Measurements from ENCODE around the gene CNTN5.

The CNTN5 gene

DNA sequence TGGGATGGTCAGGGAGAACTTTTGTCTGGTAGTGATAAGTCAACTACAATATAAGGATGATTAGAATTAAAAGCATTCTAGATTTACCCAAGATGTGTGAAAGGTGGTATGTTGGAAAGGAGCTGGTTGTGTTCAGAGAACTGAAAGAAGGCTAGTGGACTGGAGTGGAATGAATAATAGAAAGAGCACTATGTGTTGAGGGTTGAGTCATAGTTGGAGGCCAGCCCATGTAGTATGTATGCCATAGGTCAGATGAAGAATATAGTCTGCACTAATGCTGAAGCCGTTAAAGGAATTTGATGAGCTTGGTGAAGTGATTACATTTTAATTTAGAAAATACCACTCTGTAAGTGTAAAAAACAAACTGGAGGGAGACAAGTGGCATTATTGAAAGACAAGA lies 514.1 kb downstream of the CNTN5 start:
- no peak for DNase-seq

DNA sequence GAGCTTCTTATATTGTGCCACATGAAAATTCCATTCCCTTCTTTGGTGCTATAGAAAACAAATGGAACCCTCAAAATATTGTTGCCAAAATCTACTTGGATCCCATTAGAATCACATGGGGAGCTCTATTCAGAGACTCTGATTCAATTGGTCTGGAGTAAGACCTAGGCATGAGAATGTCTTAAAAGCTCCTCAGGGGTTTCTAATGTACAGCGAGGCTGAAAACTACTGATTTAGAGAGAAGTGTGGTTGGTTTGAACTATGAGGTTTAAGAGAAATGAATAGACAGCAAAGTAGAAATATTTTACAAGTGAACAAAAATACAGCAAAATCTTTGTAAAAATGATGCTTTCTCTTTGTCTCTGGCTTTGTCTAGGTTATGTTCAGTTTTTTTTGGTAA lies 514.7 kb downstream of the CNTN5 start:
- DNase-seq: no peak

DNA sequence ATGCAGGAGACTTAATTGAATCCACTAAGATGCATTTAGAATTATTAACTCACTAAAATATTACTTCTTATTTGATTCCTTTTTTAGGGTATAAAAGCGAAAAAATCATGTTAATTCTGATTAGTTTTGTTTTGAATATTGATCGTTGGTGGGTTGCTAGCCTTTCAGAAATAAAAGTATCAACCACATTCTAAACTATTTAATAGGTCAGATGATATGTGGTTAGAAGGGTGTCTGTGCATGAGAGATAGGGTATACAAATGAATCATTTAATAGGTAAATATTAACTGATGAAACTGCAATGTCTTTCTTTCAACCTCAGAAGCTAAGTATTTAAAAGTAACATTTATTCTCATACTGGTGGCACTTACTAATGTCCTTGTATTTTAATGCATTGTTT lies 515.1 kb downstream of the CNTN5 start:
- DNase-seq: no peak

DNA sequence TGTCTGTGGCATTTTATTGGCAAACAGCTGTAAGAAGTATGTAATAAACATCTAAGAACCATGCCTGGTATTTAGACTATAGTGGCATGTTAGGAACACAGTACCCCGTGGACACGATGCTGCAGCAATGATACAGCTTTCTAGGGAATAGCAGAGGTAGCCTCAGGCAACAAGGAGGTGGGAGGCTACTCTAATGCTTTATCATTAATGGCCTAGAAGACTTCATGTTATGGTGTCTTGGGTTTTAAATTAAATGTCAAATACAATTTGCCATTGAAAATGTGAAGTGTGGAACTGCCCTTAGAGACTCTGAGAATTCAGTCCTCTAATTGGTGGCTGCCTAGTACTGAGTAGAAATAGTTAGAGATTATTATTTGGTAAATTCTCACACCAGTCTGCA lies 516.9 kb downstream of the CNTN5 start:
- no peak for DNase-seq

DNA sequence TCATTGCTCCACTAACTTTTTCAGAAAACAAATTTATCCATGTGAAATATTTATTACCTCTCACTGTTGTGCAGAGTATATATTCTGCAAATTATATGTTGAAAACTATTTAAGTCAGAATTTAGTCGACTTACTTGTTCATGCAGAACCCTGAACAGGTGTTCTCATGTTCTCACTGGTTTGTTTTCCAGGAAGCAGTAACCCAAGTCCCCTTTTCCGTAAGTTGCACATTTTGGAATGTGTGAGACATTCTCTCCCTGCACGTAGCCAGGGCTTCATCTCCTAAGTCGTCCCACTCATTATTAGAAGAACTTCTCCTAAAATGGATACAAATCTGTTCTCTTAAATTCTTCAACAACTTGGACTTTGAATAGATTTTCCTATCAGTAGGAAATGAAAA lies 524.9 kb downstream of the CNTN5 start:
- no peak for DNase-seq

DNA sequence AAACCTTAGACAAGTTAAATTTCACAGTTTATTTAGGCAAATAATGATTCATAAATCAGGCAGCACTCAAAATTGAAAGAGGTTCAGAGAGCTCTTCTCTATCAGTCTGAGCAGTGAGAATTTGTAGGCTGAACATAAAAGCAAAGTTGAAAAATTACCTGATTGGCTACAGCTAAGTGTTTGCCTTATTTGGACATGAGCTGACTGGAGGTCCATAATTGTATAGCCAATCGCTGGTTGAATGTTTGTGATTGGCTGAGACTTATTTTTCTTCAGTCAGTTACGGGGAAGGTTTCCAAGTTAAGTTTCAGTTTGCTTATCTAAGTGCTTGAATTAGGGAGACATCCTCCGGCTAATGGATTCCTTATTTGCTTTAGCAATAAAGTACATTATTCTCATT lies 527.5 kb downstream of the CNTN5 start:
- no peak for DNase-seq

DNA sequence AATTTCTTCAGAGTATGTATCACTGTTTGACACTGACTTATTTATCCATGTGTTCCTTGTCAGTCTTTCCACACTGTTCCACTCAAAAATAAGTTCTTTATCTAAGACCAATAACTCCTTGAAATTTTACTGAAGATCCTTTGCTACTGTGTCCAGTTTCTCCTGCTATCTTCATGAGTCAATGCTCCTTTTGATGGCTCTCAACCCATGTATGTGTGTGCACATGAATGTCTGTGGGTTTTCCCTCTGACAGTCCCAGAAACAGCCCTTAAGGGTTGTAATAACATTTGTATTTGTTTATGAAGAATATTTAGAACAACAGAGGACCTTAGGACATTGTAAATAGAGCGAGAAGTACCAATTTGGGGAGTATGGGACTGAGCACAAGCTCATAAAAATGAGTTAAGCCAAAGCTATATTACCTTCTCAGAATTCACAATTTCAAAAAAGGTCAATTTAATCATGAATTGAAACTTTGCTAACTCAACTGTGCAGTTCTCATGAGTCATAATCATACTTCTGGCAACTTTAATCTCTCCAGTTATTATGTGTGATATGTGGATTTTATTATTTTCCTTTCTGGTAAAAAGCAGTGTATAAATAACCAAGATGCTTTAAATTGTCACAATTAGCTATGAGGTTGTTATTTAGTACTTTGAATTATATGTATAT lies 533.6 kb downstream of the CNTN5 start:
- no peak for DNase-seq

DNA sequence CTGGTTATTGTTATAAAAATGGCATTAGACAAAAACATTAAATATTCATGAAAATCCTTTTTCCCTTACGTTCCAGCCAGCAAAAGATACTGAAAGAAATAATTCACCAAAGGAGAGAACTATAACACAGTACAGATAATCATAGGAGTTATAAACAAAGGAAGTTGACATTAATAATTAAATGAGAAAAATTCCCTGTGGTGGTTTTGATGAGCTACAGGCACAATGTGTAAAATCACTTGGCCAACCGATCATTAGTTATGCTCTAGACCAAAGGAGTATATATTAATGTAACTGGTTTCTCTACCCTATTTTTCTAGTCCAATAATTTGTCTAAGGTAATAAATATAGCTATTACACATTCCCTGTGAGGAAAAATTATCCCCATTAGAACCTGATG lies 534.7 kb downstream of the CNTN5 start:
- no peak for DNase-seq

DNA sequence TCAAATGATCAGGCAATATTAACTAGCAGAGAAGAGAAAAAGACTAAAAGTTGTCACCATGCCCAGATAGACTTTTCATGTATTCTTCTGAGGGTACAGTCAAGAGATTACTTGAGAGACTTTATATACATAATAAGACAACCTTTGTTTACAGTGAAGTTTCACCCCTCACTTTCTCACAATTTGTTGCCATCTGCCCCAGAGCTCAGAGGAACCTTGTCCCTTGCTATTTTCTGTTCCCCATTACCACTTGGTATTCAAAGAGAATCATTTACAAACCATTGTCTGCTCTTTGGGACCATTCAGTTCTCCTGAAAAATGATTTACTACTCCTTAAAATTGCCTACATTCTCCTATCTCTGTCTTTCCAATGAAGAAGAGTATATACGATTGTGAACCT lies 544.6 kb downstream of the CNTN5 start:
- DNase-seq: no peak

DNA sequence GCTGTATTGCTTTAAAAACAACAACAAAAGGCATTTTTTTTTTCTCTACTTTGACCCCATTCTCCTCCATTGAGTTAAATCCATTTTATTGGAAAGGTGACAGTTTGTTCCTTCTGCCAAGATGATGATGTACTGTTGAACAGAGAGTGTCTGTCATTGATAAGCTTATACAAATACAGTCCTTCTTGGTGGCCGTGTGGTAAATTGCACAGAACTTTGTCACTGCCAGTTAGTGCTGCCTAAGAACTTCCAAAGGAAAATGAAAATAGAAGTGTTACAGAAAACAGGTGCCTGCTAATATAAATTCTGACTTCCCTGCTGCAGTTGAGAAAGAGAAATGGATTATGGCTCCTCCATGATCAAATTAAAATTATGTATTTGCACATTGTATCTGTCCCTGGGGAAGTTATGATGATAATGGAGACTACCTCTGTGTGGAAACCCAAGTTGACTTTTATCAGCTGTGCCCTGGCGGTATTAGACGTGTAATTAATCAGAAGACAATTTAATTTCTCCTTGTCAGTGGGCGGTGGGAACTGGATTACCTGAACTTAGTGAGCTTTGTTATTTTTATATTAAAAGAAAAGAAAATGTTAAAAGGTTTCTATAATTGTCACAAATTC lies 546.7 kb downstream of the CNTN5 start:
- no peak for DNase-seq

DNA sequence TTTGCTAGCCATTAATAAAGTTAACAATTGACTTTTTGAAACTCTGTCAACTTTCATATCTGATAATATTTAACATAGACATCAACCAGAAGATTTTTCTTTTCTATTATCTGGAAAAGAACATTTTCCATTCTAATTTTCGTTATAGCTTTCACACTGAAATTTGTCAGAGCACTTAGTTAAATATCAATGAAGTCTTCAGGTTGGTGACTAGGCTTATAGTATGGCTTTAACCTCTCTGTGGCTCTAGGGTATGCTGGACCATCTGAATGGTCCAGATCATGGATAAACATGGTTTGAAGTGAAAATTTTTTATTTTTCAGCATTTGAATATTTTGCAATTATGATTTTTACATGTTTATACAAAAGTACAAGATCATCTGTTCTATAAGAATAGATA lies 548.1 kb downstream of the CNTN5 start:
- no peak for DNase-seq

DNA sequence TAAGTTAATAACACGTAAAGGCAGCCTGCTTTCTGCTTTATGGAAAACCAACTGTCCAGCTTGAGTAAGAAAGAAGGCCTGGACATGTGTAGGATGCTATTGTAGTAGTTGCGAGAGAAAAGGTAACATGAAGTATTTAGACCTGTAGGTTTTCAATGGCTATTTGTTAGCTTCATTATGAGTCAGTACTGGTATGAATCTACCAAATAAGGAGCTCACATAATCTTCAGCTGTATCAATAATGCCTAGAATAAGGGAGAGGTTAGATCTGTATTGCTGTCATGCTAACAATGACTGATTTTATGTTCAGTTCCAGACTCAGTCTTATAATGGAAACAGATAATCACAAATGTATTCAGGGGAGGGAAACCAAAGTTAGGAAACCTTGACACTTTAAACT lies 550.3 kb downstream of the CNTN5 start:
- no peak for DNase-seq

DNA sequence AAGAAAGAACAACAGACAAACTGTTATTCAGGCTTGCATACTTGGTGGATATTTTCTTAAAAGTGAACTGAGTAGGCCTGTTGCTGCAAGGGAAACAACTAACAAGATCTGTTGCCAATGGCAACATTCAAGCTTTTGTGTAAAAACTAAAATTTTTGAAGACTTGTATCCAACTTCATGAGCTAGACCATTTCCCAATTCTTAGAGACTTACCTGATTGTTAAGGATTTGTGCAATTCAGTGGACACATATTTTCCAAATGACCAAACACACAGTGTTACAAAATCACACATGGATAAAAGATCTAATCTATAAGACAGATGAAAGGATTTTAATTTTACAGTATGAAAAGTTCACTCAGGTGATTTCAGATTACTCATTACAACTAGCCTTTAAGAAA lies 564.1 kb downstream of the CNTN5 start:
- DNase-seq: no peak

DNA sequence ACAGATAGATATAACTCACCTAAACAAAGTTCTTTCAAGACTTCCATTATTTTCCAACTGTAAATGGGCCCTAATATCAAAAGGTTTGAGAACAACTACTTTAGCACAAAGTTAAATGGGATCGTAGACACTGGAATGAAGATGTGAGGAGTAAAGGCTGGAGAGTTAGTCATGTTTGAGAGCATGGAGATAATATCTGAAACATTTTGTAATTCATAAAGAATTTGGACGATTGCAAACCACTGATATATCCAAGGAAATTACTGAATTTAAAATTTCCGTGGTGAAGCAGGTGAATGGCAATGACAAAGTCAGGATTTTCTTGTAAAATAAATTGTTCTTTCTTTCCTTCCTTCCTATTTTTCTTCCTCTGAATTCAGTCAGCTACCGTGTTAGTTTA lies 564.9 kb downstream of the CNTN5 start:
- no peak for DNase-seq

DNA sequence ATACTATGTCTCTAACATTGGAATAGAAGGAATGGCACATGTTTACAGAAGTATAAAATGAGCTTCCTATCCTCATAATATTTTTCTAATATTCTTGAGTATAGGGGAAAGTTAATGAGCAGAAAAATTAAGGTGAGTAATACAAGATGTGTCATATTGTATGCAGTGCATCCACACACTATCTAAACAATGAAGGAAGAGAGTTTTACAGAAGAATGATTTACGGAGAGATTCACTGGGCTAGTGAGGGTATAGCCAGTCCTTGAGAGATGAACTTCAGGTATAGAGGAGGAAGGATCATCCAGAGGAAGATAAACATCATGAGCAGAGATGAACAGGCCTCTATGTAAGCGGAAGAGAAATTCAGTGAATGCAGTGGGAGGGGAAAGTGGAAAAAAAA lies 569.0 kb downstream of the CNTN5 start:
- no peak for DNase-seq

DNA sequence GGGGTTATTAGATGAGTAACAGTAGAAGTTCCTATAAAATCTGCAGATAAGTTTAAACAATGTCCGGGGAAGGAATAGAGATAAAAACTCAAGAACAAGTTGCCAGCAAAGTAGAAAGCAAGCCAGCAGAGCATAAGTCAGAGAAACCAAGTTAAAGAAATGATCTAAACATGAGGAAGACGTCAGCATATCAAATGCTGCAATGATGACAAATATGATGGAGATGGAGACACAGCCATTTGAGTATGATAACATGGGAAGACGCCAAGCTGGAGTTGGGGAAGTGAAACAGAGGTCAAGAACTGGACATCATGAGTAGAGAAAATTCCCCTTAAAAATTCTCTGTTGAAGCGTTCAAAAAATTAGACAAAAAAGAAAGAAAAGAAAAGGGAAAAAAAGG lies 571.5 kb downstream of the CNTN5 start:
- DNase-seq: no peak

DNA sequence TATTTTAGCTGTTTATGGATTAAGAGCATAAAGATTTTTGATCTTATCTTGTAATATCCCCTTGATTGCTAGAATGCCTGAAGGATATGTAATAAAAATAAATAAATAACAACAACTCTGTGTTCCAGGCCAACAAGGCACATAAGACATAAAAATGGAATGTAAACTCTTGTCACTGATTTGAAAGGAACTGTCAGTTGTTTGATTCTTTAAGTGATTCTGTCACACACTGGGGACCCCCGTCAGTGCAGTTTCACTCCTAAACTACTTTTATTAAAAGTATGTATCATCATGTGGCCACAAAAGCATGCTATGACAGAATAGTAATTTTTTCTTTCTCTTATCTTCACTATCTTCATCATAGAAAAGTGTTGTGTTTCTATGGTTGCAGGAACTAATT lies 572.4 kb downstream of the CNTN5 start:
- no peak for DNase-seq

DNA sequence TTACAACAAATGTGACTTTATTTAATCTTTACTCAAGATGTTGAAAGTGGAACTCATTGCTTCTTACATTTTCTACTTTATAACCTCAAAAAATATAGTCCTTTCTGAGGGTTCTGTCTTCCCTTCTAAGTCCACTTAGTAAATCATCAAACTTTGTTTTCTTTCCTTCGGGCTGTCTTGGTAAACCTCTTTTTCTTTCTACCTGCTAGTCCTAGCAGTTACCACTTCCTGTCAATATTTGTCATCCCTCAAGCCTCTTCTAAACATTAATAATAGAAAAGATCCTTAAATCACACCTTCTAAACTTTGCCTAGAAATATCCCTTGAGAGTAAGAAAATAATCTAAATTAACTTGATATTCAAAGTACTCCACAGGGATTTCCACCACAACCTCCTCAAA lies 580.4 kb downstream of the CNTN5 start:
- no peak for DNase-seq

DNA sequence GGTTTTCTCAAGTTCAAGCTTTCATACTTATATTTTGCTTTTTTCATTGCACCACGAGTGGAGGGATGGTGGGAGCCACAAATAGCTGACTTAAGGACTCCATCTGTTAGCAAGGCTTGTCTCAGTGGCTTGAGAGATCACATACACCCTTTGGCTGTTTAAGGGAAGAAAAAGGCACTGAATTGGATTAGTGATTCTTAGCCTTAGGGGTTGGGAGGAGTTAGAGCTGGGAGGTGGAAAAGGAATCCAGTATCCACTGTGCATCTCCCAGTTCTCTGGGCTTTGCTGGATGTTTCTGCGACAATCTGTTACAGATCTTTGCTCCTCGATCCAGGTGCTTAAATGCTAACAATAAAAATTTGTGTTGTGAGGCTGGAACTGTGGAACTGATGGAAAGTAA lies 593.6 kb downstream of the CNTN5 start:
- no peak for DNase-seq

DNA sequence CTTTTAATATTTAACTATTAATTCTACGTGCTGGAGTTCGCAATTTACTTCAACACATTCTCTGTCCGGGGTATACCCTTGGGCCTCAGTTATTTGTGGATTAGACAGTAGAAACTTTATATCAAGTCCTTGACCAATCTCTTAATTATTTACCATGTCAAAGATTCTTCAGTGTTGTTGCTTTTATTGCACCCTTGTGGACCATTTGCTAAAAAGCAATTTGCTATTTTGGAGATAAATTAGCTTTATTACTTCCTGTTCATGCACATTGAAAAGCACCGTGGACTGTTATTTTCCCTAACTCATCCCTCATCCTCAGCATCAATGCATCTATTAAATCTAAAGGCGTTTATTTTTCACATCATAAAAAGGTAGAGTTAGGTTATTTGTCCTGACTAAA lies 609.9 kb downstream of the CNTN5 start:
- no peak for DNase-seq

DNA sequence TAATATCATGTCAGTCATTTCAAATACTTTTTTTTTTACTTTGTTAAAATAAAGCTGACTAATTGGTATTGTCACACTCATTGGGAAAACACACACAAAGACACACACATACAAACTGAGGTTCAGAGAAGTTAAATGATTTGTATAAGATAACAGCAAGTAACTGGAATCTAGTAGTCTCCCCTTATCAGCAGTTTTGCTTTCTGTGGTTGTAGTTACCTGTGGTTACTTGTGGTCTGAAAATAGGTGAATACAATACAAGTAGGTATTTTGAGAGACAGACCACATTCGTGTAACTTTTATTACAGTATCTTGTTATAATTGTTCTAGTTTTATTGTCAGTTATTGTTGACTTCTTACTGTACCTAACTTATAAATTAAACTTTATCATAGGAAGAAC lies 610.9 kb downstream of the CNTN5 start:
- DNase-seq: no peak

DNA sequence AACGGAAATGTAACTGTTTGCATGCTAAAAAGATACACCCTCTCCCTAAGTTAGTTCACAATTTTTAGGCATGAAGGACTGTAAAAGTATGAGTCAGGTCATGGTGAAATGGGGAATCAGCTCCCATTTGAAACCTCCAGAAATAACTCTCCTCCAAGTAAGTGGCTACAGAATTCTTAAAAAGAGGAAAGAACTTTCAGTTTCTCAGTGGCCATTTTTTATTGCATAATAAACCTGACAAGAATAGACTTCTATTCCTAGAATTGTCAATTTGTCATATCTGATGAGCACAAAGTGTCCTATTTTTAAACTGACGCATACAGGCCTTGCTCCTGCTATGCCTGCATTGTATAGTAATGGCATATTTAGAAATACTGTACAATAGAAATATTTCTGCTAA lies 612.2 kb downstream of the CNTN5 start:
- DNase-seq: no peak

DNA sequence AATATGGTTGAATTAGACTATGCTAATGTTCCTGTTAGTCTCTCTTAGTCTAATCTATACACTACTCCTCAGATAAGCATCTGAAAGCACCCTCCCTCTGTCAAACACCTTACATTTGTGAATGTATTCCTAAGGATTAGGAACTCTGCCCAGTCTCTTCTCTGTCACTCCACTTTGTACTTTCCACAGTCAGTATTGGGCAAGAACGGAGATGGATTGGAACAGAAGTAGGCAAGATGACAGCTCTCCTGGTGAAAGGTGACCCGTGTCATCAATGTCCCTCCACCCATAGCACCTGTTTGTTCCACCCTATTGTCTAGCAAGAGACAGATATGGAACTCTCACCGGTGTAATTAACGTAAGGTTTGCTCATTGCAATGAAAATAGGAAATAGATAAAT lies 613.8 kb downstream of the CNTN5 start:
- no peak for DNase-seq

DNA sequence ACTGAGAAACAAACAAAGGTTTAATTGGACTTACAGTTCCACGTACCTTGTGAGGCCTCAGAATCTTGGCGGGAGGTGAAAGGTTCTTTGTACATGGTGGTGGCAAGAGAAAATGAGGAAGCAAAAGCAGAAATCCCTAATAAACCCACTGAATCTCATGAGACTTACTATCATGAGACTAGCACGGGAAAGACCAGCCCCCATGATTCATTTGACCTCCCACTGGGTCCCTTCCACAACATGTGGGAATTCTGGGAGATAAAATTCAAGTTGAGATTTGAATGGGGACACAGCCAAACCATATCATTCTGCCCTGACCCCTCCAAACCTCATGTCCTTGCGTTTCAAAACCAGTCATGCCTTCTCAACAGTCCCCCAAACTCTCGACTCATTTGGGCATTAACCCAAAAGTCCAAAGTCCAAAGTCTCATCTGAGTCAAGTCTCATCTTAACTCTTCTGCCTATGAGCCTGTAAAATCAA lies 617.4 kb downstream of the CNTN5 start:
- DNase-seq: no peak

DNA sequence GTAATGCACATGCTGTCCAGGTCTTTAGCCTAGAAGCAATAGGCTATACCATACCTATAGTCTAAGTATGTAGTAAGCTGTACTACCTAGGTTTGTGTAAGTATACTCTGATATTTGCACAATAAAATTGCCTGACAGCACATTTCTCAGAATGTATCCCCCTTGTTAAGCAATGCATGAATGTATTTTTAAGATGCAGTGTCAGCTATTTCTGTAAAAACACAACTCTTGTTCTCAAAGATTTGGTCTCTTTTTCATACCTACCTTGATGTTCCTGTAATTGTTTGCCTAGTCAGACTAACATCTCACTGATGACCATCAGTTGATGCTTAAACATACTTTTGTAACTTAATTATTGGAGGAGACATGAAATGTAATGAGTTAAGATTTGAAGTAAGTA lies 619.9 kb downstream of the CNTN5 start:
- no peak for DNase-seq
